Measurements from ENCODE around the gene SH3PXD2A.
"Not testable (repeated sequence)": the region's sequence is repeated elsewhere in the genome, so short reads cannot be mapped to it uniquely, and the experiment has no call there.

The SH3PXD2A gene

GRCh38 chr10:103745341-103746247 lies 109.8 kb downstream of the SH3PXD2A start:
- DNase-seq (ENCODE audit: low read depth): no peak

GRCh38 chr10:103742824-103743223 lies 112.6 kb downstream of the SH3PXD2A start:
- DNase-seq (ENCODE audit: low read depth): no peak

- DNase-seq (ENCODE audit: low read depth): no peak
These were observed 114.8 kb downstream of the SH3PXD2A start for GRCh38 chr10:103740611-103741010.

- DNase-seq (ENCODE audit: low read depth): no peak
These were observed 116.2 kb downstream of the SH3PXD2A start for GRCh38 chr10:103739039-103739764.

GRCh38 chr10:103737735-103738367 lies 117.5 kb downstream of the SH3PXD2A start:
- no peak for DNase-seq (ENCODE audit: low read depth)

- no peak for DNase-seq (ENCODE audit: low read depth)
These were observed 118.6 kb downstream of the SH3PXD2A start for GRCh38 chr10:103736763-103737162.

GRCh38 chr10:103736044-103736443 lies 119.3 kb downstream of the SH3PXD2A start:
- DNase-seq (ENCODE audit: low read depth): no peak

GRCh38 chr10:103734731-103735130 lies 120.6 kb downstream of the SH3PXD2A start:
- DNase-seq (ENCODE audit: low read depth): no peak

- DNase-seq (ENCODE audit: low read depth): no peak
These were observed 122.3 kb downstream of the SH3PXD2A start for GRCh38 chr10:103733045-103733419.

- no peak for DNase-seq (ENCODE audit: low read depth)
These were observed 122.9 kb downstream of the SH3PXD2A start for GRCh38 chr10:103732339-103733044.

GRCh38 chr10:103731609-103732270 lies 123.6 kb downstream of the SH3PXD2A start:
- DNase-seq (ENCODE audit: low read depth): no peak

GRCh38 chr10:103731026-103731425 lies 124.3 kb downstream of the SH3PXD2A start:
- not testable (repeated sequence) for DNase-seq (ENCODE audit: low read depth)

- DNase-seq (ENCODE audit: low read depth): no peak
These were observed 125.5 kb downstream of the SH3PXD2A start for GRCh38 chr10:103729851-103730250.

- no peak for DNase-seq (ENCODE audit: low read depth)
These were observed 127.2 kb downstream of the SH3PXD2A start for GRCh38 chr10:103727991-103728689.

GRCh38 chr10:103727546-103727963 lies 127.8 kb downstream of the SH3PXD2A start:
- no peak for DNase-seq (ENCODE audit: low read depth)

- no peak for DNase-seq (ENCODE audit: low read depth)
These were observed 128.7 kb downstream of the SH3PXD2A start for GRCh38 chr10:103726637-103727036.

- DNase-seq (ENCODE audit: low read depth): no peak
These were observed 130.1 kb downstream of the SH3PXD2A start for GRCh38 chr10:103725242-103725641.

- no peak for DNase-seq (ENCODE audit: low read depth)
These were observed 130.6 kb downstream of the SH3PXD2A start for GRCh38 chr10:103724771-103725170.

GRCh38 chr10:103724074-103724473 lies 131.3 kb downstream of the SH3PXD2A start:
- DNase-seq (ENCODE audit: low read depth): no peak

- no peak for DNase-seq (ENCODE audit: low read depth)
These were observed 131.8 kb downstream of the SH3PXD2A start for GRCh38 chr10:103723557-103723956.

GRCh38 chr10:103722632-103723031 lies 132.7 kb downstream of the SH3PXD2A start:
- DNase-seq (ENCODE audit: low read depth): no peak

Data from stimulated activated CD8-positive, alpha-beta memory T cell treated with anti-CD3 and anti-CD28 coated beads, Interleukin-4, amount 100 ng/mL, for 24 hours (primary cell).